NCI-H1694 (cell line): ENCODE results near the gene TOM1L1.

Experiments used
- DNase-seq: peaks from one replicate; lab custom pipeline; 2025; lab: John Stamatoyannopoulos, UW

Gene TOM1L1

DNA sequence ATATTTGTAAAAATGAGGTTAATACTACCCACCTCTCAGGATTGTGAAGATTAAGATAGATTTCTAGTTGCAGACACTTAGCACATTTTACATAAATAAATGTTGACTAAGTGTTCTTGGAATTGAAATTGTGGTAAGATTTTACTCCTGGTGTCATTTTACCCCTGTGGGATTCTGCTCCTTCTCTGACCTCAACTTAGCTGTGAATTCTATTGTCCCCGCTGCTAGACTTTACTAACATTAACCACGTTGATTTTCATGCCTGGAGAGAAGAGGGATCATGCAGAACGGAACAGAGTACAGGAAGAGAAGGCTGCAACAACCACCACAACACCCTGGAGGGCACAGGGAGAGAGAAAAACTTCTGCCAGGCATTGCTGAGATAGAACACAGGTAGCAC lies 2.1 kb upstream of the TOM1L1 start:
- DNase-seq: no peak

- DNase-seq: no peak
These were observed 1.5 kb upstream of the TOM1L1 start for GRCh38 chr17:54899201-54899600.

DNA sequence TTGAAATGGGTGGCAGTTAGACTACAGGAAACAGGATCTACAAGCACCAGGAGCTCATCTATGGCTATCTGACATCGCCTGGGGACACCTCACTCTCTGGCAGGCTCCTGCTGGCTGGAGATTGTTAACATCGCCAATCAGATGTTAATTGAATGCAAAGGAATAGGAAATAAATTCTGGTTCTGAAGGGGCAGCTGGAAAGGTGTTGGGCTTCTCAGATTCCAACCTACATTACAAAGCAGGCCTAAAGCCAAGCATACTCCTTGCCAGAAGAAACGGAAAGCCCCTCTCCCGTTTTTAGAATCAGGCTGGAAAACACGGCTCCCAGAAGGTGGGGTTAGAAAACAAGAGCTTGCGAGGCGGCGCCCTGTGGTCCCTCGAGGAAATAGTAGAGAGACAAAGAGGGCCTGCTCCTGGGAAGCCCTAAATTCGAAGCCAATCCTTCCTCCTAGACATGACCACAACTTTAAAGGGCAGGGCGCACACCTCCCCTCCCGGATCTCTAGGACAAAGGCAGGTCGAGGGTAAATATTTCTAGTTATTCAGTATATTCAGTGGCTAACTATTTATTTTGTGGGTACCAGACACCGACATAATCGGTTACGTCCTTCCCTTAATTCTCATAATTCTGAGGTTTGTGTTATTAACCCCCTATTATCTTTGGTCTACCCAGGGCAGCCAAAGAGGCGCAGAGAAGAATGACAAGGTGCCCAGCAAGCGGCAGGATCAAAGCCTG lies 763 bp upstream of the TOM1L1 start:
- DNase-seq: no peak

DNA sequence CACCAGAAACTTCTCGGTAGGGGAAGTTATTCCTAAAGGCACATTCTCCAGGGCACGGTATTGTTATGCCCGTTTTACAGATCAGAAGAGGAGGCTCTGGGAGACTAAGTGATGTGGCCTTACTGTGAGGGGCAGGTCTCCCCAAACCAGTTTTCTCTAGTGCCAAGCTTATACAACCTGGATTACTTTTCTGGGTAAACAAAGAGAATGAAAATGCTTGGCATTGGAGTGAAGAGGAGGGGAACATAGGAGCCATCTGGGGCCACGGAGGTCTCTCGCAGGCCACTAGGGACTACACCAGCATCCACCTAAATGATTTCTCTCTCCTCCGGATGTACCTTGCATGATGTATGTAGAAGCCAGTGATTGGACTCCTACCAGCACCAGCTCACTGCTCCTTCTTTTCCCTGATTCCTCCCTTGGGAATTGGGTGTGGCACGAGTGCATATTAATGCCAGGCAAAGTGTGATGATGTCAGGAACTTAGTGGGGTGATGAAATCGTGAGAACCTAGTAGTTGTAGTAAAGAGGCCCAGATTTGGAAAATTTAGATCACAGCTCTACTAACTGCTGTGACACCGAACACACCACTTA lies 674 bp downstream of the TOM1L1 start:
- DNase-seq: peak; percentile 26

GRCh38 chr17:54902017-54902416 lies 1.4 kb downstream of the TOM1L1 start:
- DNase-seq: no peak

GRCh38 chr17:54902611-54903010 lies 2.0 kb downstream of the TOM1L1 start:
- no peak for DNase-seq

DNA sequence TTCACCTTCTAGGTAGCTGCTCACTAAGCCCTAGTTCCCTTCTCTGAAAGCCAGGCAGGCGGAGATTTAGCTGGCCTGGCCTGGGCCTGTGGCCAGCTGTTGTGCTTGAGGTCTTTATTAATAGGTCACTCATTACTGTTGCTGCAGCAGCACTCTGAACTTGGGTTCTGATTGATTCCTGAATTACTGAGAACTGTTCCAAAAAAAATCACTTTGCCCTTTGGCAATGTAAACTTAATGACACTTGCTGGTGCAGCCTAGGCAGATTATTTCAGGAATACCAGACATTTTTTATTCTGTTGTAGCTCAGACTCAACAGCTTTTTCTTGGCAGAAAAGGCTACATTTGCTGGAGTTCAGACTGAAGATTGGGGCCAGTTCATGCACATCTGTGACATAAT lies 2.7 kb downstream of the TOM1L1 start:
- no peak for DNase-seq

DNA sequence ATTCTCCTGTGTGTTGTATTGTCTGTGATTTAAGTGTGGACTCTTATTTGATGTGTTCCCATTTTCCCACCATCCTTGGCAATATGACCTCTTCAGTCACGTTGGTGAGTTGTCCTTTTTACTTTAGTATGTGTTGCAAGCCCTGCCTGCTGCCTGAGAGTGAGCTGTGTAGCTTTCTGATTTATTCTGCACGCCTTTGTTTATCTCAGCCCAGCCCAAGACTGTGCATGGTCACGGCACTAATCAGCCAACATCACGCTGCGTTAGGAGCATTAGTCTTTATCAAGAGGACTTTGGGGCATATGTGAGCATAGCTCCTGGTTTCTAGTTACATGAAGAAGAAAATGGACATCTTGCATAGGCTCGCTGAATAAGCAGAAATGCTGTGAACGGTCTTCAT lies 6.0 kb downstream of the TOM1L1 start:
- no peak for DNase-seq

DNA sequence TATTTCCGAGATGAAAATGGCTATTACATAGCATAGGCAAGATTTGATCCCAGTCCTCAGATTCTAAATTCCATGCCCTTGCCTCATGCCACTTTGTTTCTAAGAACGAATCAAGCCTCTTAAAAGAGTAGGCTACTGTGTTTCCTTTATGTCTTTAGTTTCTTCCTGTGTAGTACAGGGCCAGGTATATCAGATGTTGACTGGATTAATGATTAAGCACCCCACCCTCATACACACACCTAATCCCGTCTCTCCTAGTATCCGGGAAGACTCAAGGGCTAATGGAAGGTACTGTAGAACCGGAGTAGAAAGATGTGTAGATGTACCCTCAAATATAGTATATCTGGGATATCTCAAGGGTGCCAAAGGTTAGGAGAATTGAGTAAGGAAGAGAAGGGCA lies 6.7 kb downstream of the TOM1L1 start:
- no peak for DNase-seq

DNA sequence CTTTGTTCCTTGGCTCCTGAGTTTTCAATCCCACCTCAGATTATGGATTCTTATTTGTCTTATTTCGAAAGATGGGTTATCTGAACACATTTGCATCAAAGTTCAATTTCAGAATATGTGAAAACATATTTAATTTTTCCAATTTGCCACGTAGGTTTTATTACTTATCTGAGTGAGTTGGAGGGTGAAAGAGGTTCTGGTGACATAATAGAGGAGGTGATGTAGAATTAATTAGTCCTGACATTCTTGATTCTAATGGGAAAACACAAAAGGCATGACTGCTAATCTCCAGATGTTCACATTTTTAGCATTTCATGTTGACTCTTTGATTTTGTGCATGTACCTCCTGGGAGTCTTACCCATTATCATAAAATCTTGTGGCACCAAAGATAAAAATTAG lies 9.1 kb downstream of the TOM1L1 start:
- DNase-seq: no peak

DNA sequence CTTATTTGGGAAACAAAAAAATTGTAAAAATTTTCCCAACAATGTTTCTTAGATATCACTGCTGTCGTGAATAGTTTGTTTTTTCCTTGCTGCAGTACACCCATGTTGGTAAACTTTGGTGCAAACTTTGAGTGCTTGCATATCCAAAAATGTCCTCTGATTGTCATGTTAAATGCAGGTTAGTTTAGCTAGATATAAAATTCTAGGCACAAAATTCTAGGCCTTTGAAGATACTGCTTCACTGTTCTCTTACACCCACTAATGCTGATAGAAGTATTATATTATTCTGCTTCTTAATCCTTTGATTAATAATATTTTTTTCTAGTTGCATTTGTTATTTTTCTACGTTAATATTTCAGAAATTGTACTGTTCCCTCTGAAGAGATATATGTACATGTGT lies 16.1 kb downstream of the TOM1L1 start:
- DNase-seq: no peak

GRCh38 chr17:54919425-54919824 lies 18.8 kb downstream of the TOM1L1 start:
- no peak for DNase-seq

DNA sequence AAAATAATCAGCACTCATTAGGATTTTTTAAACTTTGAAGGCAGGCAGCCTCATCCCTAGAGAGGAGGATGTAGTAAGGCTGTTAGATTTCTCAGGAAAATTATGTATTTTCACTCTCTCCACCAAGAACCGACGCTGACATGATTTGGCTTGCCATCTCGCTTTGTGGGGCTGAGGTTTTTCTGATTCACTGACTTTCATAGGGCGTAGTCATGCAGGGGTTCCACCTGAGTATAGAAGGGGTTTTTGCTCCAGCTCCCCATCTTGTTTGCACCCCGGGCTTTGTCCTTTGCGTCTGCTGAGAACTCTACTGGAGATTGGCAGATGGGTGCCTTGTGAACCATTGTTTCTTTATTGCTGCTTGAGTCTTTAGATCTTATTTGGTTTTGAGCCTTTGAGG lies 20.2 kb downstream of the TOM1L1 start:
- DNase-seq: no peak

DNA sequence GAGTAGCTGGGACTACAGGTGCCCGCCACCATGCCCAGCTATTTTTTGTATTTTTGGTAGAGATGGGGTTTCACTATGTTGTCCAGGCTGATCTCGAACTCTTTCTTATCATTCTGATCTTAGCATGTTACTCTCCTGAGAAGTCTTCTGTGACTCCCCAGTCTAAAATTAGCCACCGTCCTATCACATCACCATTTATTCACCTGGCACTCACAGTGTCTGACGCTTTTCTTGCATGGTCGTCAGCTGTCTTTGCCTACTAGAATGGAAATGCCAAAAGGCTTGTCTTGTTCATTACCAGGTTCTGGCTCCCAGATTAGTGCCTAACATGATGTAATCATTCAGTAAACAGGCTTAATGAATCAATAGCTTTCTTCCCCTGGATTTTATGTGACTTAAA lies 23.8 kb downstream of the TOM1L1 start:
- no peak for DNase-seq

GRCh38 chr17:54927525-54927924 lies 26.9 kb downstream of the TOM1L1 start:
- DNase-seq: no peak

- no peak for DNase-seq
These were observed 32.1 kb downstream of the TOM1L1 start for GRCh38 chr17:54932711-54933110.

GRCh38 chr17:54933921-54934320 lies 33.3 kb downstream of the TOM1L1 start:
- DNase-seq: no peak

DNA sequence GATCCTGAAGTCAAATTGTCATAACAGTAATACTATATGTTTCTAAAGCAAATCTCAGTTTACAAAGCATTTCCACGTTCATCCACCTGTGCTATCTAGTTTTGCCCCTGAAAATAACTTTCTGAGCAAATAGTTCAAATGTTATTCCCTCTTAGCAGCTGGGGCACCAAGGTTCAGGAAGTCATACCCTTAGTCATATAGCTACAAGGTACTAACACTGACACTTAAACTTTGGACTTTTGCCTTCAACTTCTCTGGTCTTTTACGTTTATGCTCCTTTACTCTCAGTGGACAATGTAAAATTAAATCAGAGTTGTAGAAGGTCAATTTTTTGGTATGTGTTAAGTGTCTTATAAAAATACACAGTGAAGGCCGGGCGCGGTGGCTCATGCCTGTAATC lies 34.8 kb downstream of the TOM1L1 start:
- no peak for DNase-seq

GRCh38 chr17:54937018-54937417 lies 36.4 kb downstream of the TOM1L1 start:
- DNase-seq: no peak

DNA sequence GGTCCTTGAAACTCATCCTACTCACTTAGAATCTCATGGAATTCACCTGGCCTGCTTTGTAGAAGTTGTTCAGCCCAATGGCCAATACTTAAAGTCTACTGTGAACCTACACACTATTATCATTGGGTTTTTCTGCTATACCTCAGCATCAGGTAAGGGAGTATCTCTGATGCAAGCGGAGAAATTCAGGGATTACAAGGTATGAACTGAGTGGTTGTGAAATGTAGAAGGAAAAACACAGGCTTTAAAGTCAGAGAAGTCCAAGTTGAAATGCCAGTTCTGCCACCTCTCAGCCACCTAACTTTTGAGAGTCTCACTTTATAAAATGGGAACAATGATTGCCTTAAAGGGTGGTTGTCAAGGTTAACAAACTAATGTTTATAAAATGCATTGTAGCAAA lies 36.8 kb downstream of the TOM1L1 start:
- no peak for DNase-seq

DNA sequence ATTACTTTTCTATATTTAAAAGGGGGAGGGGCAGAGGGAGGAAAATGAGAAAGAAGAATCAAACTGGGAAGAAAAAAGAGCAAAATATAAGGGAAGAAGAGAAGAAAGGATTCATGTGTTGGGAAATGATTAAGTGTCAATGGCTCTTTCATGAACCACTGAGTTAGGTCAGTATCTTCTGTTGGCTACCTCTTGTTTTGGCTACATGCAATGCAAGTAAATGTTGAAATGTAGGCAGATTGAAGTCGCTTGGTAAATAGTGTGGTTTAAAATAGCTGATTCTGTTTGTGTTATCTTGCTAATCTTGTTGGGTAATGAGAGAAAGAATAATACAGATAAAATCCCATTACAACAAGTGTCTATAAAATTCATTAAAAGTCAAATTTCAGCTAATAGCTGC lies 40.6 kb downstream of the TOM1L1 start:
- DNase-seq: no peak

DNA sequence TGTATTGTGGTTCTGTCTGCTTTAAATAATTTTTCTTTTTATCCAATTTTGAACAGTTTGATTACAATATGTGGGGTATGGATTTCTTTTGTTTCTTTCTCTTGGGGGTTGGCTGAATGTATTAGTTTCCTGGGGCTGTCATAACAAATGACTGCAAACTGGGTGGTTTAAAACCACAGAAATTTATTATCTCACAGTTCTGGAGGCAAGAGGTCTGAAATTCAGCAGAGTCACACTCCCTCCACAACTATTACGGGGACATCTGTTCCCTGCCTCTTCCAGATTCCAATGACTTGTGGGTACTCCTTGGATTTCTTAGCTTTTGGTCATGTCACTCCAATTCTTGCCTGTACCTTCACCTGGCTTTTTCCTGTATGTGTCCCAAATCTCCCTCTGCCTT lies 44.1 kb downstream of the TOM1L1 start:
- no peak for DNase-seq

GRCh38 chr17:54945231-54945630 lies 44.6 kb downstream of the TOM1L1 start:
- no peak for DNase-seq

DNA sequence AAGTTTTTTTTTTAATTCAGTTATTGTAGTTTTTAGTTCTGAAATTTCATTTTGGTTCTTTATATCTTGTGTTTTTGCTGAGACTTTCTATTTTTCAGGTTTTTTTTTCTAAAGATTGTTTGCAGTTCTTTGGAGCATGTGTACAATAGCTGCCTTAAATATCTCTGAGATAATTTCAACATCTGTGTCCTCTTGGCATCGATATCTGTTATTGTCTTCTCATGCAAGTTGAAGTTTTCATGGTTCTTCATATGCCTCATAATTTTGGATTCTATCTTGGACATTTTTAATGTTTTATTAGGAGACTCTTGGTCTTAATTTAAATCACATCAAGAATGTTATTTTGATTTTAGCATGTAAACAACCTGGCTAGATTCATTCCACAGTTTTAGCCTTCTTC lies 45.0 kb downstream of the TOM1L1 start:
- no peak for DNase-seq
